Endothelial cell of umbilical vein (primary cell): ENCODE measurements around the gene CSNK2B. TPM values are rescaled to one million over a fixed set of nuclear protein-coding genes. Genes with fewer than 3 reads are reported as not detected.

ENCODE experiments used
- BruUV-seq: library from RNA; stranded (reverse); fragments of 400-500 nt; replicated peaks from 2 replicates; lab custom pipeline; 2021; lab: Mats Ljungman, UMichigan
- CTCF ChIA-PET: fragments of 300-600, 350-600 bp; sonication (Branson Sonifier 250); formaldehyde crosslinking; loops from one replicate; lab custom pipeline; 2021; ENCODE audit warnings: antibody characterized with exemption, inconsistent platforms; lab: Charles Lee
- POLR2A ChIA-PET: fragments of 300-600, 350-600 bp; sonication (Branson Sonifier 250); formaldehyde crosslinking; loops from one replicate; lab custom pipeline; 2021; ENCODE audit warnings: antibody characterized with exemption, inconsistent platforms; lab: Charles Lee
- DNase-seq: peaks from one replicate; pipeline ENCODE4 v3.0.0-alpha.2; 2011; ENCODE audit warnings: low read depth, low spot score
- FAIRE-seq: peaks from 2 replicates; lab custom pipeline; 2011; peaks lifted over from hg19 to GRCh38; lab: Jason Lieb, UNC
- H2AFZ ChIP-seq: 2 replicates; pipeline ENCODE4 v1.6.0; 2012; ENCODE audit warnings: low read depth, low read length, control low read depth, inconsistent platforms
- H3K27ac ChIP-seq: 2 replicates; pipeline ENCODE4 v1.5.1; 2011; ENCODE audit warnings: low read depth, mild to moderate bottlenecking, control low read depth, low read length, moderate library complexity; ENCODE audit not compliant: insufficient read depth
- H3K27me3 ChIP-seq, 2 experiments: 2 replicates each; pipeline versions ENCODE4 v1.6.0 to v1.6.1; 2011; ENCODE audit warnings: low read length in 2 of 2, mixed read lengths in 1 of 2; ENCODE audit not compliant: control insufficient read depth in 2 of 2, insufficient read depth in 2 of 2
- H3K36me3 ChIP-seq, 2 experiments: 2 replicates in 1 of 2; 3 replicates in 1 of 2; pipeline ENCODE4 v1.5.1; 2011; ENCODE audit warnings: low read length in 2 of 2, mild to moderate bottlenecking in 1 of 2, moderate library complexity in 1 of 2; ENCODE audit not compliant: control insufficient read depth in 2 of 2, insufficient read depth in 2 of 2; ENCODE audit errors: extremely low read depth in 1 of 2
- H3K4me1 ChIP-seq: 3 replicates; pipeline ENCODE4 v1.5.1; 2011; ENCODE audit warnings: mild to moderate bottlenecking, low read length; ENCODE audit not compliant: control insufficient read depth, insufficient read depth; ENCODE audit errors: extremely low read depth
- H3K4me2 ChIP-seq: 2 replicates; pipeline ENCODE4 v1.6.1; 2011; ENCODE audit warnings: low read length, control low read depth, mixed read lengths; ENCODE audit not compliant: insufficient read depth
- H3K4me3 ChIP-seq, 3 experiments: fragments of 200-600 bp in 1 of 3; sonication (generic), shearing (Covaris generic) in 1 of 3; replicated peaks in 1 of 3; 2 replicates each; pipeline ENCODE4 v1.5.1; 2011 to 2016; ENCODE audit warnings: control low read depth in 3 of 3, low read length in 3 of 3, mild to moderate bottlenecking in 2 of 3, inconsistent platforms in 1 of 3, low read depth in 1 of 3, moderate library complexity in 1 of 3; ENCODE audit not compliant: insufficient read depth in 1 of 3
- H3K79me2 ChIP-seq: 2 replicates; pipeline ENCODE4 v1.6.0; 2012; ENCODE audit warnings: low read length, inconsistent platforms; ENCODE audit not compliant: control insufficient read depth, insufficient read depth
- H3K9ac ChIP-seq: replicated peaks from 2 replicates; pipeline ENCODE3; 2011; ENCODE audit warnings: low read length, control low read depth; ENCODE audit not compliant: insufficient read depth; ENCODE audit errors: extremely low read depth
- H3K9me1 ChIP-seq: replicated peaks from 3 replicates; pipeline ENCODE4 v1.6.0; 2011; ENCODE audit warnings: mild to moderate bottlenecking, low read length; ENCODE audit not compliant: control insufficient read depth, insufficient read depth; ENCODE audit errors: extremely low read depth
- H3K9me3 ChIP-seq: replicated peaks from 2 replicates; pipeline ENCODE4 v1.5.1; 2012; ENCODE audit warnings: low read length, inconsistent platforms; ENCODE audit not compliant: control insufficient read depth, insufficient read depth
- H4K20me1 ChIP-seq: replicated peaks from 2 replicates; pipeline ENCODE3; 2011; ENCODE audit warnings: mild to moderate bottlenecking, low read length; ENCODE audit not compliant: control insufficient read depth, insufficient read depth; ENCODE audit errors: extremely low read depth
- CTCF ChIP-seq, 2 donors: IDR thresholded peaks; 1 replicate in 1 of 2; 2 replicates in 1 of 2; pipeline ENCODE4 v1.5.1; 2011; ENCODE audit warnings: low read length in 2 of 2, mild to moderate bottlenecking in 2 of 2, moderate library complexity in 2 of 2, control low read depth in 1 of 2, inconsistent platforms in 1 of 2, low read depth in 1 of 2; ENCODE audit not compliant: insufficient read depth in 1 of 2; ENCODE audit errors: extremely low read depth in 1 of 2
- EZH2 ChIP-seq: IDR thresholded peaks from 2 replicates; pipeline ENCODE4 v1.6.1; 2012; ENCODE audit warnings: borderline replicate concordance, low read depth, mild to moderate bottlenecking, moderate library complexity, low read length, inconsistent platforms; ENCODE audit not compliant: severe bottlenecking
- FOS ChIP-seq: IDR thresholded peaks from 2 replicates; pipeline ENCODE4 v1.6.1; 2011; ENCODE audit warnings: mild to moderate bottlenecking, low read length, moderate library complexity, borderline replicate concordance; ENCODE audit not compliant: insufficient read depth
- GATA2 ChIP-seq: IDR thresholded peaks from 2 replicates; pipeline ENCODE4 v1.7.0; 2011; ENCODE audit warnings: low read depth, mild to moderate bottlenecking, moderate library complexity, mixed read lengths, low read length; ENCODE audit not compliant: insufficient read length, insufficient read depth
- JUN ChIP-seq: IDR thresholded peaks from 2 replicates; pipeline ENCODE4 v1.6.1; 2011; ENCODE audit warnings: borderline replicate concordance, low read depth; ENCODE audit not compliant: insufficient read length, insufficient read depth
- MYC ChIP-seq: IDR thresholded peaks from one replicate; pipeline ENCODE4 v1.6.1; 2011; ENCODE audit warnings: mild to moderate bottlenecking, low read depth, low read length
- POLR2A ChIP-seq: IDR thresholded peaks from 2 replicates; pipeline ENCODE4 v1.6.1; 2012; ENCODE audit warnings: low read depth, mild to moderate bottlenecking, control low read depth, low read length
- POLR2AphosphoS5 ChIP-seq: IDR thresholded peaks from 2 replicates; pipeline ENCODE4 v1.6.1; 2012; ENCODE audit warnings: low read depth, mild to moderate bottlenecking, control low read depth, low read length, moderate library complexity; ENCODE audit not compliant: insufficient read depth
- dilution Hi-C: fragments of 300-500 bp; cut with MboI; formaldehyde crosslinking; loops from one replicate; pipeline ENCODE4 v1.15.0; 2019; ENCODE audit warnings: low sequenced_read_pairs; ENCODE audit not compliant: extremely low pct_ligation_motif_present
- intact Hi-C: fragments of 100-400 bp; cut with micrococcal nuclease; formaldehyde crosslinking; loops from one replicate; pipeline ENCODE4 v1.10.0; 2022
- polyA plus RNA-seq, 4 experiments: library from polyadenylated mRNA; depleted of rRNA in 3 of 4; stranded (reverse) in 3 of 4; unstranded in 1 of 4; fragments of >200 nt; gene quantifications; 2 replicates each; pipeline versions ENCODE4 v1.2.1 to v1.2.3, GENCODE V29; 2011 to 2012; ENCODE audit warnings: missing spikeins in 1 of 4
- total RNA-seq: library from RNA; stranded (reverse); gene quantifications from 2 replicates; pipeline ENCODE4 v1.2.3, GENCODE V29; 2021
- TF ChIP-seq, protein P1 (sequence below): IDR thresholded peaks from 2 replicates; pipeline ENCODE4 v1.6.1; 2011; ENCODE audit not compliant: insufficient read depth, insufficient read length

CSNK2B gene
- total and polyA plus RNA-seq, 2 donors (not counting 3 experiments of a cell fraction or from before 2014, with no cell fraction given): 159 to 206 TPM

GRCh38 chr6:31642798-31643570 is 22.9 kb upstream of the CSNK2B start:
- intact Hi-C loops: no loop called here
- no peak for TF ChIP-seq POLR2AphosphoS5
- TF ChIP-seq POLR2A: no peak
- TF ChIP-seq JUN: no peak
- no peak for TF ChIP-seq EZH2
- TF ChIP-seq GATA2: no peak
- TF ChIP-seq FOS: no peak
- TF ChIP-seq, protein P1, sequence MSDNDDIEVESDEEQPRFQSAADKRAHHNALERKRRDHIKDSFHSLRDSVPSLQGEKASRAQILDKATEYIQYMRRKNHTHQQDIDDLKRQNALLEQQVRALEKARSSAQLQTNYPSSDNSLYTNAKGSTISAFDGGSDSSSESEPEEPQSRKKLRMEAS: no peak
- TF ChIP-seq MYC: no peak
- no peak for TF ChIP-seq CTCF (IDR thresholded peaks at IDR 0.05; ENCODE audit: extremely low read depth in 1 of 2, insufficient read depth in 1 of 2, low read depth in 1 of 2, low read length in 2 of 2)
- FAIRE-seq: no peak

More at GRCh38 chr6:31642798-31643570, 22.9 kb upstream of the CSNK2B start:
- Histone ChIP-seq H3K9me3 (no peaks in the 10 kb centered on the region), H3K79me2 (no peaks in the 10 kb centered on the region), H3K4me3 (no peak overlapping the region), H3K4me1 (no peaks in the 10 kb centered on the region), H3K9me1 (no peaks in the 10 kb centered on the region), H3K9ac (no peak overlapping the region), H3K27ac (no peak overlapping the region), H4K20me1 (no peaks in the 10 kb centered on the region), H3K36me3 (peaks cover 30 to 64% of the 10 kb centered on the region in 2 experiments), H3K27me3 (no peaks in the 10 kb centered on the region), H2AFZ (no peak overlapping the region), H3K4me2 (no peak overlapping the region)
- ChIA-PET POLR2A (no interaction called here), CTCF (interaction anchor here (0.7 to 1.1 kb wide), 3 partner anchors 9 to 187 kb away, joined by 3 to 4 read pairs (median 3); no protein-coding TSS in a partner anchor)
- no TSS peak for BruUV-seq
- DNase-seq: no peak
- dilution Hi-C loops: no loop called here
